ENCODE results near the gene AMOTL1.

AMOTL1 gene

DNA sequence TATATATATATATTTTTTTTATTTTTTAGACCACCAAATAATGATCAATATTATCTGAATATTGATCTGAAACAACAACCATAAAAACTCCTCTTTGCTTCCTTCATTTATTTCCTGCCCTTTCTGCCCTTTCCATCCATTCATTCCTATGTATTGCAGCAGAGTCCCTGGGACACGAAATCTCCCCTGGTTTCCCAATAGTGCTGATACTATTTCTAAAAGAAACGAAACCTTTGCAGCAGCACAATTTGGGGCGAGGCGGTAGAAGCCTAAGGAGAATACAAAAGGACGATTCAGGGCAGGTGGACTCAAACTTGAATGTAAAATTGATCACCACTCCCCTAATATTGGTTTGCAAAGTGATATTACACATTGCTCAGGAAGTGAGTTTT lies 16.9 kb upstream of the AMOTL1 start:
- no peak for DNase-seq (ENCODE audit: extremely low read depth, insufficient read length)
- Histone ChIP-seq H3K27me3 (replicated peaks; ENCODE audit: control insufficient read depth, insufficient read depth, low read length) (no peaks in the 10 kb centered on the region; the same call in none of the 2 replicates), H3K4me3 (replicated peaks; ENCODE audit: low read depth, low read length) (no peak overlapping the region), H3K36me3 (ENCODE audit: control insufficient read depth, insufficient read depth, low read length) (no peaks in the 10 kb centered on the region)
- TF ChIP-seq, protein P1, sequence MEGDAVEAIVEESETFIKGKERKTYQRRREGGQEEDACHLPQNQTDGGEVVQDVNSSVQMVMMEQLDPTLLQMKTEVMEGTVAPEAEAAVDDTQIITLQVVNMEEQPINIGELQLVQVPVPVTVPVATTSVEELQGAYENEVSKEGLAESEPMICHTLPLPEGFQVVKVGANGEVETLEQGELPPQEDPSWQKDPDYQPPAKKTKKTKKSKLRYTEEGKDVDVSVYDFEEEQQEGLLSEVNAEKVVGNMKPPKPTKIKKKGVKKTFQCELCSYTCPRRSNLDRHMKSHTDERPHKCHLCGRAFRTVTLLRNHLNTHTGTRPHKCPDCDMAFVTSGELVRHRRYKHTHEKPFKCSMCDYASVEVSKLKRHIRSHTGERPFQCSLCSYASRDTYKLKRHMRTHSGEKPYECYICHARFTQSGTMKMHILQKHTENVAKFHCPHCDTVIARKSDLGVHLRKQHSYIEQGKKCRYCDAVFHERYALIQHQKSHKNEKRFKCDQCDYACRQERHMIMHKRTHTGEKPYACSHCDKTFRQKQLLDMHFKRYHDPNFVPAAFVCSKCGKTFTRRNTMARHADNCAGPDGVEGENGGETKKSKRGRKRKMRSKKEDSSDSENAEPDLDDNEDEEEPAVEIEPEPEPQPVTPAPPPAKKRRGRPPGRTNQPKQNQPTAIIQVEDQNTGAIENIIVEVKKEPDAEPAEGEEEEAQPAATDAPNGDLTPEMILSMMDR (IDR thresholded peaks at IDR 0.05; ENCODE audit: insufficient read depth, low read length, poor library complexity, severe bottlenecking), result no peak

DNA sequence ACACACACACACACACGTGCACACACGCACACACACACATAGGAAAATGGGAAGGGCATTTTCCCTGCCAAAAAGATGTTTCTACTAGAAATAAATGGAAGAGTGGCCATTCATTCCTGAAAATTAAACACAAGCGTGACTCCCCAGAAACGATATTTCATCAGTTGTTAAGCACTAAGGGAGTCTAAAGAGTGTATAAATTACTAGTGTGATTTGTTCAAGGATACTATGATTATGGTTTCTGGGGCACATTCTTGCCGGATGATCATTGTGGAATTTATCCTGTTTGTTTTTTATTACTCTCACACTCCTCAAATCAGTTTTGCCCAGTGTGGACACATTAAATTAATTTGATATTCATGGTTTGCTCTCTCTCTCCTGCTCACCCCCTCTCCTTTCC lies 16.4 kb upstream of the AMOTL1 start:
- TF ChIP-seq, protein P1 (IDR thresholded peaks at IDR 0.05; ENCODE audit: insufficient read depth, low read length, poor library complexity, severe bottlenecking), result no peak
- Histone ChIP-seq H3K4me3 (replicated peaks; ENCODE audit: low read depth, low read length) (no peak overlapping the region), H3K27me3 (replicated peaks; ENCODE audit: control insufficient read depth, insufficient read depth, low read length) (no peaks in the 10 kb centered on the region; the same call in none of the 2 replicates), H3K36me3 (ENCODE audit: control insufficient read depth, insufficient read depth, low read length) (no peaks in the 10 kb centered on the region)
- DNase-seq (ENCODE audit: extremely low read depth, insufficient read length), result no peak

DNA sequence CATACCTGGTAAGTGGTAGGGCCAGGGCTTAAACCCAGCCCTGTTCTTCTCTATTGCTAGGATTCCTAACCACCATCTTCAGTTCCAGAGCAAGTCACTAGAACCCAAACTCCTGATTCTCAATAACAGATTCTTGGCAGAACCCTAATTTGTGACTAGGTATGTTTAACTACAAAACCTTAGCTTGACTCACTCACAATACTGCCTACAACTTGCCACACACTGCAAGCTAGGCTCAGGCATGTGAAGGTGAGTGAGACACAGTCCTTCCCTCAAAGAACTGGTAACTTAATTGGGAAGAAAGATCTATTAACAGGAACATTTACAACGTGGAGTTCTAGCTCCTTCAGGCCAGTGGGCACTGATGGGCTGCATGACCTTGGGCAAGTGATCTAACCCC lies 14.5 kb upstream of the AMOTL1 start:
- no peak for DNase-seq (ENCODE audit: extremely low read depth, insufficient read length)
- no peak overlapping the region for H3K4me3 ChIP-seq (replicated peaks; ENCODE audit: low read depth, low read length)
- TF ChIP-seq, protein P1 (IDR thresholded peaks at IDR 0.05; ENCODE audit: insufficient read depth, low read length, poor library complexity, severe bottlenecking), result no peak
- H3K27me3 ChIP-seq (replicated peaks; ENCODE audit: control insufficient read depth, insufficient read depth, low read length), result no peaks in the 10 kb centered on the region; the same call in none of the 2 replicates
- H3K36me3 ChIP-seq (ENCODE audit: control insufficient read depth, insufficient read depth, low read length), result no peaks in the 10 kb centered on the region

DNA sequence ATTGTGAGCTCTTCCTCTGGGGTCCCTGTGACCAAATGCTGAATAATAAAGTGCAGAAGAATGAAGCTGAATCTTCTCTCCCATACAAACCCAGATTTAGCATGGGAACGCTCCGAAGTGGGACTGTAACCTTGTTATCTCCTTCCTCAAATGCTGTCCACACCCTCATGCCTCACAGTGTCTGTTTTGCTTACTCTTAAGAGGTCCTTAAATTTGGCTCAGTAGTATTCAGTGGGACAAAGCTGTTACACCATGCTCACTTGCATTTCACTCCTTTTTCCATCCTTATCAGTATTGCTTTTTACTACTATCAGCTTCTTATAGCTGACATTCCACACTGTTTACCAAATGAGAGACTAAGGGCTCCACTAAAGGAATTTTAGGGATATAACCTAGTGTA lies 13.8 kb upstream of the AMOTL1 start:
- Histone ChIP-seq H3K36me3 (ENCODE audit: control insufficient read depth, insufficient read depth, low read length) (no peaks in the 10 kb centered on the region), H3K4me3 (replicated peaks; ENCODE audit: low read depth, low read length) (no peak overlapping the region), H3K27me3 (replicated peaks; ENCODE audit: control insufficient read depth, insufficient read depth, low read length) (no peaks in the 10 kb centered on the region; the same call in none of the 2 replicates)
- no peak for DNase-seq (ENCODE audit: extremely low read depth, insufficient read length)
- TF ChIP-seq, protein P1 (IDR thresholded peaks at IDR 0.05; ENCODE audit: insufficient read depth, low read length, poor library complexity, severe bottlenecking), result no peak

DNA sequence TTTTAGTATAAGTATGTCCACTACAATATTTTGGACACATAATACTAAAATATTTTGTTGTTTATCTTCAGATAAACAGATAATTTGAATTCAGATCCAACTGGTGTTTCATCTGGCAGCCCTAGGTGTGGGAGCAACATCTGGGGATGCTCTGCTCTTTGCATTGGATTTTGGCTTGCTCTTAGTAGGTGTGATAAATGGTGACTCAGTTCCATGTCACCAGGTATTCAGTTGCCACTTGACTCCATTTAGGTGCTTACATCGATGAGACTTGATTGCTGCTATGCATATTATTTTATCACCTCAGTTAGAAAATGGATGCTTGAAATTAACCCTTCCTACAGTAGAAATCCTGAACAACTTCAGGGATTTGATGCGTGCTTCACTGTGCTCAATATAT lies 13.3 kb upstream of the AMOTL1 start:
- DNase-seq (ENCODE audit: extremely low read depth, insufficient read length), result no peak
- Histone ChIP-seq H3K4me3 (replicated peaks; ENCODE audit: low read depth, low read length) (no peak overlapping the region), H3K27me3 (replicated peaks; ENCODE audit: control insufficient read depth, insufficient read depth, low read length) (no peaks in the 10 kb centered on the region; the same call in 1 of the 2 replicates), H3K36me3 (ENCODE audit: control insufficient read depth, insufficient read depth, low read length) (no peaks in the 10 kb centered on the region)
- TF ChIP-seq, protein P1 (IDR thresholded peaks at IDR 0.05; ENCODE audit: insufficient read depth, low read length, poor library complexity, severe bottlenecking), result no peak

DNA sequence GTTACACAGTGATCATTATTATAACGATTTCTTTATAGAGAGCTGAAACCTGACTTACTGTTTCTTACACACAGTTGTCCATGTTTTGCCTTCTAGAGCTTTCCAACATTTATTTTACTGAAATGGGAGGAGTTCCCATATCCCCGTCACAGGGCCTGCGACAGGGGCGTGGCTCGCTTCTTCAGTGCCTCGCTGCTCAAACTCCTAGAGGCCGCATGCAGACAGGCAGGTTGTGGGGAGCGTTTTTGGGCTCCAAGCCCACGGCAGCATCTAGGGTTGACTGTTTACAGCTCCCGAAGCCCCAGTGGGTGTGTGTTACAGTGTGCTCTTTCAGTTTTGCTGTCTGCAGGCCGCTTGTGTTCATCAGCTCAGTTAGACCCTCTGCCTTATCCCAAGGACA lies 12.7 kb upstream of the AMOTL1 start:
- Histone ChIP-seq H3K36me3 (ENCODE audit: control insufficient read depth, insufficient read depth, low read length) (no peaks in the 10 kb centered on the region), H3K27me3 (replicated peaks; ENCODE audit: control insufficient read depth, insufficient read depth, low read length) (no peaks in the 10 kb centered on the region; the same call in 1 of the 2 replicates), H3K4me3 (replicated peaks; ENCODE audit: low read depth, low read length) (no peak overlapping the region)
- TF ChIP-seq, protein P1 (IDR thresholded peaks at IDR 0.05; ENCODE audit: insufficient read depth, low read length, poor library complexity, severe bottlenecking), result no peak
- no peak for DNase-seq (ENCODE audit: extremely low read depth, insufficient read length)

Data from GM06990 (cell line).